Thoracic aorta (tissue), 2 donors: ENCODE data around the gene LHCGR. TPM values are rescaled to one million over a fixed set of nuclear protein-coding genes. Genes with fewer than 3 reads are reported as not detected.

Source experiments
- ATAC-seq: fragments of 150-250 bp; one replicate; pipeline ENCODE4 v1.8.0; 2017; ENCODE audit warnings: low read depth; ENCODE audit not compliant: insufficient number of reproducible peaks, low FRiP score
- DNase-seq: peaks from one replicate; pipeline ENCODE4 v3.0.0-alpha.2; 2020; ENCODE audit warnings: low spot score
- H3K27ac ChIP-seq, 2 donors: fragments of 200-600 bp; sonication (generic); 1 replicate in 1 of 2; 2 replicates in 1 of 2; pipeline ENCODE4 v1.5.1; 2016; ENCODE audit warnings: mild to moderate bottlenecking in 2 of 2, moderate library complexity in 2 of 2
- H3K27me3 ChIP-seq: fragments of 200-600 bp; sonication (generic); replicated peaks from 2 replicates; pipeline ENCODE4 v1.6.0; 2016; ENCODE audit warnings: mild to moderate bottlenecking; ENCODE audit not compliant: insufficient read depth
- H3K36me3 ChIP-seq: fragments of 200-600 bp; sonication (generic); one replicate; pipeline ENCODE4 v1.5.1; 2016
- H3K4me1 ChIP-seq, 2 donors: fragments of 200-600 bp; sonication (generic); 1 replicate in 1 of 2; 2 replicates in 1 of 2; pipeline versions ENCODE4 v1.5.1 to v1.6.0; 2016; ENCODE audit warnings: low read depth in 2 of 2, mild to moderate bottlenecking in 1 of 2; ENCODE audit not compliant: control insufficient read depth in 1 of 2
- H3K4me3 ChIP-seq: fragments of 200-600 bp; sonication (generic); 2 replicates; pipeline ENCODE4 v1.5.1; 2016; ENCODE audit warnings: mild to moderate bottlenecking
- H3K9me3 ChIP-seq: fragments of 200-600 bp; sonication (generic); 2 replicates; pipeline ENCODE4 v1.5.1; 2016
- total RNA-seq, 2 donors: library from RNA; depleted of rRNA; stranded (reverse); fragments of >200 nt; gene quantifications; one replicate each; pipeline versions ENCODE4 v1.1.0 to v1.2.3, GENCODE V29; 2016
- TF ChIP-seq, protein P1 (sequence below): fragments of 200-600 bp; sonication (generic); IDR thresholded peaks from one replicate; pipeline ENCODE4 v1.5.1; 2019; ENCODE audit warnings: antibody characterized with exemption

LHCGR gene
- total RNA-seq, 2 donors from 2014 or later = not detected

DNA sequence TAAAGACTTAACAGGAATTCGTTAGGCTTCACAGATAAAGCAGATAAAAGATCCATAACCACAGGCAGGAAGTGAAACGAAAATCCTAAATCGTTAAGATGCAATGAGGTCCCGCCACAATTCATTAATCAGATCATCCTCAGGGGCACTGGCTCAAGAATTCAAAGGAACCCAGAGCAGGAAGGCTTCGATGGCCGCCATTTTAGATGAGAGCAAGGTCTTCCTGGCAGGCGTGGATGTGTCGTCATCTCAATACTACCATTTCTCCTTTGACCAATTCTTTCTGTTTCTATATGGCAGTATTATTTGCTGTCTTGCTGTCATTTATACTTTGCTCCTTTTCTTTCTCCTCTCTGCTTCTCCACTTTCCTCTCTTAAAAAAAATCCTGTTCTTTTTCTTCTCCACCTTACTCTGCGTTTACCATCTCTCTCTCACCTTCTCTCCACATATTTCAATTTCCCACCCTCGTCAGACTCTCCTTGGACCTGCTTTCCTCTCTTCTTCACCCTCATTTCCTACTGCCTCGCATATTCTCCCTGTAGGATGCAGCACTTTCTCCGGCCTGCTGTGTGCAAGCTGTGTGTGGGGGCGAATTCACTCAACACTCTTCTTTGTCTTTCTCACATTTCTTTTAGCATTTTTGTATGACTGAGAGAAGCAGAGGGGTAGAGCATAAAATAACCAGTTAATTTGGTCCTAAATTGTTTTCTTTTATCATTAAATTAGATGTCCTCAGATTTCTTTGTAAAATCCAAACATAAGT, 35.1 kb upstream of the LHCGR start:
- Histone ChIP-seq H3K27me3 (no peaks in the 10 kb centered on the region), H3K4me1 (no peaks in the 10 kb centered on the region), H3K36me3 (no peaks in the 10 kb centered on the region), H3K4me3 (no peak overlapping the region), H3K27ac (no peak overlapping the region), H3K9me3 (no peaks in the 10 kb centered on the region)
- ATAC-seq (no peak), DNase-seq (no peak)
- TF ChIP-seq, protein P1, sequence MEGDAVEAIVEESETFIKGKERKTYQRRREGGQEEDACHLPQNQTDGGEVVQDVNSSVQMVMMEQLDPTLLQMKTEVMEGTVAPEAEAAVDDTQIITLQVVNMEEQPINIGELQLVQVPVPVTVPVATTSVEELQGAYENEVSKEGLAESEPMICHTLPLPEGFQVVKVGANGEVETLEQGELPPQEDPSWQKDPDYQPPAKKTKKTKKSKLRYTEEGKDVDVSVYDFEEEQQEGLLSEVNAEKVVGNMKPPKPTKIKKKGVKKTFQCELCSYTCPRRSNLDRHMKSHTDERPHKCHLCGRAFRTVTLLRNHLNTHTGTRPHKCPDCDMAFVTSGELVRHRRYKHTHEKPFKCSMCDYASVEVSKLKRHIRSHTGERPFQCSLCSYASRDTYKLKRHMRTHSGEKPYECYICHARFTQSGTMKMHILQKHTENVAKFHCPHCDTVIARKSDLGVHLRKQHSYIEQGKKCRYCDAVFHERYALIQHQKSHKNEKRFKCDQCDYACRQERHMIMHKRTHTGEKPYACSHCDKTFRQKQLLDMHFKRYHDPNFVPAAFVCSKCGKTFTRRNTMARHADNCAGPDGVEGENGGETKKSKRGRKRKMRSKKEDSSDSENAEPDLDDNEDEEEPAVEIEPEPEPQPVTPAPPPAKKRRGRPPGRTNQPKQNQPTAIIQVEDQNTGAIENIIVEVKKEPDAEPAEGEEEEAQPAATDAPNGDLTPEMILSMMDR = no peak

DNA sequence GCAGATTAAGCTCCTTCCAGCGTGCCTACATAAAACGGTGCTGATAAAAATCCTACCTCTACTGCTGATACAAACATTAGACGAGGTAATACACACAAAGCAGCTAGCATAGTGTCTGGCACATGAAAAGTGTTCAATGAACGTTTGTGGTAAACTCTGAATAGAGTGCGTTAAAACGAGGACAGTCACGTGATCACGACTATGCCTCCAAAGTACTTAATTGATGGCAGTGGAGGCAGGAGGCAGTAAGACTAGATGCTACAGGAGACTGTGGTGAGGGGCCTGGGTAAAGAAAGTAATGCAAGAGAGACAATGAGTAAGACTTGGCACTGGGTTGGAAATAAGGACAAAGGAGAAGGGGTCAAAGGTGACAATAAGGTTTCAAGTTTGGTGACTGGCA, 32.1 kb upstream of the LHCGR start:
- no peak overlapping the region for H3K4me3 ChIP-seq
- TF ChIP-seq, protein P1 = no peak
- ATAC-seq (no peak), DNase-seq (no peak)
- H3K4me1 ChIP-seq = no peaks in the 10 kb centered on the region
- H3K9me3 ChIP-seq = no peaks in the 10 kb centered on the region
- H3K27me3 ChIP-seq = no peaks in the 10 kb centered on the region
- H3K27ac ChIP-seq = no peak overlapping the region
- no peaks in the 10 kb centered on the region for H3K36me3 ChIP-seq

DNA sequence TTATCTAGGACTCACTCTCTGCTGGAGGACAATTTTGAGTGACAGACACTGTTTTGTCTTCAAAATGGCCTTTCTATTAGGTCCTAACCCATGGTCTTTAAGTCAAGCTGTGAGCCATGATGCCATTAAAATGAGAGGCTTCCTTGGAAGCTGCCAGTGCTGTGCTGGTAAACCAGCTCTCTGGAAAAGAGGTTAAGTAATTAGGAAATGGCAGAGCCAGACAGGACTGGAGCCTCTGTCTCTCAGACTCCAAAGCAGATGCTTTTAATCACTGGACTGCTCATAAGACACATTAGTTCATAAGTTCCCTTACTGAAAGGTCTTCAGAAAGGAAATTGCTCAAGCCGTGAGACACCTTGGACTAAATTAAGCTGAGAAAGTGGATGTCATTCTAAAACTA, 25.8 kb upstream of the LHCGR start:
- no peaks in the 10 kb centered on the region for H3K27me3 ChIP-seq
- DNase-seq (no peak), ATAC-seq (no peak)
- no peaks in the 10 kb centered on the region for H3K4me1 ChIP-seq
- H3K9me3 ChIP-seq = no peaks in the 10 kb centered on the region
- H3K27ac ChIP-seq = no peak overlapping the region
- H3K36me3 ChIP-seq = no peaks in the 10 kb centered on the region
- H3K4me3 ChIP-seq = no peak overlapping the region
- TF ChIP-seq, protein P1 = no peak

DNA sequence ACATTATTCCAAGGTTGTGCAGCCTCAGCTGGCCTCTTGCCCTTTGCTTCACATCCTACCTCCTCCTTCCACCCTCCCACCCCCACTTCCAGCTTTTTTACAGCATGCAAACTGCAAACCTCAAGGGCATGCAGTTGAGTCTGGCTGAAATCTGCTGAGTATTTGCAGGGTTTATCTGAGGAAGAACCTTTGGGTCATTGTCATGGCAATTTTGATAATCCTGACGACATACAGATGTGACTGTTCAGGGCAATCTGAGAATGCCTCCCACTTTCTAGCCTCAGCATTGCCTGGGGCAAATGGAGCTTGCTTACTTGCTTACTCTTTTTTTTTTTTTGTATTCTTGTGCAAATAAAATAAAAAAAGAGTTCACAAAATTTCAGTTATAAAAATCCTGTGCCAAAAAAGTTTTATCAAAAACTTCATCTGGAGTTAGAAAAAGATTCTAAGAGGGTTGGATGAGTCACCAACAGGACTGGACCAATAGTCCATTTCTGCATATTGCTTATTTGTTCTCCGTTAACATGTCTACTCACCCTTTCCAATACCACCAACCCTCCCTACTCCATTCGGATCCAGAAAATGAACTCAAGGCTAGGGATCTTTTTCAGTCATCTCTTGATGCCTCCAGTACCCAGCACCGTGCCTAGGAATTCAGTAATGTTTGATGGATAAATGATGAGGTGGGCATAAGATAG, 23.6 kb upstream of the LHCGR start:
- Histone ChIP-seq H3K36me3 (no peaks in the 10 kb centered on the region), H3K4me1 (no peaks in the 10 kb centered on the region), H3K9me3 (no peaks in the 10 kb centered on the region), H3K4me3 (no peak overlapping the region), H3K27ac (no peak overlapping the region), H3K27me3 (no peaks in the 10 kb centered on the region)
- TF ChIP-seq, protein P1 = no peak
- DNase-seq (no peak), ATAC-seq (no peak)

DNA sequence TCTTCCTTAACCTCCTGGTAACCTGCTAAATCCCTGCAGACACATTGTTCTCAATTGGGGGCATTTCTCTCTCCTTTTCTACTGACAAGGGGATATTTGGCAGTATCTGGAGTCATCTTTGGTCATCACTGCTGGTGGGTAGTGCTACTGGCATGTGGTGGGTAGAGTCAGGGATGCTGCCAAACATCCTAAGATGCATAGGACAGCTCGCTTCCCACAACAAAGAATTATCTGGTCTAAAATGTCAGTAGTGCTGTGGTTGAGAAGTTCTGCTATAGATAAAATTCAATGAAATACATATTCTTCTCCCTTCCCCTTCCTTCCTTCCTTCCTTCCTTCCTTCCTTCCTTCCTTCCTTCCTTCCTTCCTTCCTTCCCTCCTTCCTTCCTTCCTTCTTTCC, 18.7 kb upstream of the LHCGR start:
- Histone ChIP-seq H3K27me3 (no peaks in the 10 kb centered on the region), H3K4me1 (no peaks in the 10 kb centered on the region), H3K36me3 (no peaks in the 10 kb centered on the region), H3K27ac (no peak overlapping the region), H3K9me3 (no peaks in the 10 kb centered on the region), H3K4me3 (no peak overlapping the region)
- TF ChIP-seq, protein P1 = no peak
- ATAC-seq (no peak), DNase-seq (no peak)
